ENCODE data around the gene PPP1R12A. TPM values are rescaled to one million over a fixed set of nuclear protein-coding genes. Genes with fewer than 3 reads are reported as not detected.
"Not testable (repeated sequence)": the region's sequence is repeated elsewhere in the genome, so short reads cannot be mapped to it uniquely, and the experiment has no call there.

The PPP1R12A gene
- total RNA-seq, 4 donors from 2014 or later = 387 to 683 (median 563) TPM

DNA sequence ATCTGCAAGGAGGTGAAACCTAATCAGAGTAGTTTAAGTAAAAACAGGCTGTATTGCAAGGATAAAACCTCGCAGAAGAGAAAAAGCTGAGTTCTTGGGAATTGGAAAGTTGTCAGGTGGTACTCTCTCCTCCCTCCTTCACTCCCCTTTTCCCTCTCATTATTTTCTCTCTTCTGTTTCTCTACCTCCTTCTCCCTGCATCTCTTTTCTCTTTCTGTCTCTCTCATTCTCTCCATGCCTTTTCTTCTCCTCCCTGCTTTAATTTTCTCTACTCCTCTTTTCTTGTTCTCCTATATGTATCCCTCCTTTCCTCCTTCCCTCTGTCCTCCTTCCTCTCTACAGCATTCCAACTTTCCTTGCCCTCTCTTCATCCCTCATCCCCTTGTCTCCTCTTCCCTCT is 14.2 kb upstream of the PPP1R12A start:
- 80 to 91% methylated on average over 1 of the region's 1 CpG for WGBS, 2 donors (ENCODE audit: low coverage in 1 of 2)
- H3K27ac ChIP-seq = no peak overlapping the region
- no peaks in the 10 kb centered on the region for H3K36me3 ChIP-seq
- no peak overlapping the region for H3K4me3 ChIP-seq
- ATAC-seq = no peak
- H3K27me3 ChIP-seq = no peaks in the 10 kb centered on the region
- H3K4me1 ChIP-seq = no peaks in the 10 kb centered on the region
- H3K9me3 ChIP-seq = no peaks in the 10 kb centered on the region
- no peak for TF ChIP-seq POLR2AphosphoS5 (IDR thresholded peaks at IDR 0.05)
- TF ChIP-seq CTCF (IDR thresholded peaks at IDR 0.05) = no peak
- TF ChIP-seq POLR2A (IDR thresholded peaks at IDR 0.05) = no peak
- no peak for TF ChIP-seq EP300 (IDR thresholded peaks at IDR 0.05)

DNA sequence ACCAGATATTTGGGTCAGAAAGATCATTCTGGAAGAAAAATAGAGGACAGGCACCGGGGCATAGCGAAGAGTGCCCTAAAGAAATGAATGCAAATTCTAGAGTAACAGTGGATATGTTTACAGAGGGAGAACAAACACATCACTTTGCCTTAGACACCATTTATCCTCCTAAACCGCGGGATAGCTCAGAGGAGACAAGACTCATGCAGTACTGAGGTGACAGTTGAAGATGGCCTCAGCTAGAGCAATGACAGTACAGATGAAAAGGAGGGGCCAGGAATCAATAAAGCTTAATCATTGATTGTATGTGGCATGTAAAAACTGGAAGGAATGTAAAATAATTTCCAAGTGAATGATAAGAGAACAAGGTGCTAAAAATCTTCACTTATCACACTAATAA is 10.5 kb upstream of the PPP1R12A start:
- TF ChIP-seq CTCF (IDR thresholded peaks at IDR 0.05) (no peak), EP300 (IDR thresholded peaks at IDR 0.05) (no peak), POLR2A (IDR thresholded peaks at IDR 0.05) (no peak), POLR2AphosphoS5 (IDR thresholded peaks at IDR 0.05) (no peak)
- ATAC-seq = no peak
- Histone ChIP-seq H3K4me3 (no peak overlapping the region), H3K27ac (no peak overlapping the region), H3K9me3 (no peaks in the 10 kb centered on the region), H3K4me1 (no peaks in the 10 kb centered on the region), H3K27me3 (no peaks in the 10 kb centered on the region), H3K36me3 (no peaks in the 10 kb centered on the region)
- WGBS, 2 donors (ENCODE audit: low coverage in 1 of 2) = 38 to 66% methylated on average over 2 to 4 of the region's 4 CpGs

DNA sequence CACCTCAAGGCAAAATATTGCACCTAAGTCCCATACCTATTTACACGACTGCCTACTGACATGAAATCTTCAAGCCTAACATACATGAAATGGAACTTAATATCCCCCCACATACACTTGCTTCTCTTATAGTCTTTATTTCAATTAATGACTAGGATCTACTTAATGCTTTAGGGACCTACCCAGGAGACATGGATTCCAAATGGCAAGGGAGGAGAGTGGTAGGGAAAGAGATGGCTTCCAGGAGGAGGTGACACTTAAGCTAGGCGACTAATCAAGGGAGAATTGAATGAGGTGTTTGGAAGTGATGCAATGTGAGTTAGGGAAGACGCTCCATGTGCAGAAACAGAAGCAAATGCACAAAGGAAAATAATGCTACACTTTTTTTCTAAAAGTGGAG is 9.7 kb upstream of the PPP1R12A start:
- H3K27ac ChIP-seq = no peak overlapping the region
- 84 to 96% methylated on average over 3 of the region's 3 CpGs for WGBS, 2 donors (ENCODE audit: low coverage in 1 of 2)

DNA sequence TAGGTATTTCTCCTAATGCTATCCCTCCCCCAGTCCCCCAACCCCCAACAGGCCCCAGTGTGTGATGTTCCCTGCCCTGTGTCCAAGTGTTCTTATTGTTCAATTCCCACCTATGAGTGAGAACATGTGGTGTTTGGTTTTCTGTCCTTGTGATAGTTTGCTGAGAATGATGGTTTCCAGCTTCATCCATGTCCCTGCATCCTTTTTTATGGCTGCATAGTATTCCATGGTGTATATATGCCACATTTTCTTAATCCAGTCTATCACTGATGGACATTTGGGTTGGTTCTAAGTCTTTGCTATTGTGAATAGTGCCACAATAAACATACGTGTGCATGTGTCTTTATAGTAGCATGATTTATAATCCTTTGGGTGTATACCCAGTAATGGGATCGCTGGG is 7.9 kb upstream of the PPP1R12A start:
- ATAC-seq, H3K36me3 ChIP-seq, H3K27ac ChIP-seq, H3K27me3 ChIP-seq, H3K4me1 ChIP-seq, H3K4me3 ChIP-seq, H3K9me3 ChIP-seq: not testable (repeated sequence)
- 88 to 100% methylated on average over 1 to 2 of the region's 2 CpGs for WGBS, 2 donors (ENCODE audit: low coverage in 1 of 2)

More for the DNA sequence above, 9.7 kb upstream of the PPP1R12A start:
- Histone ChIP-seq H3K4me1 (no peaks in the 10 kb centered on the region), H3K27me3 (no peaks in the 10 kb centered on the region), H3K4me3 (no peak overlapping the region), H3K36me3 (no peaks in the 10 kb centered on the region), H3K9me3 (no peaks in the 10 kb centered on the region)
- TF ChIP-seq POLR2AphosphoS5 (IDR thresholded peaks at IDR 0.05) = no peak
- TF ChIP-seq EP300 (IDR thresholded peaks at IDR 0.05) = no peak
- no peak for TF ChIP-seq POLR2A (IDR thresholded peaks at IDR 0.05)
- TF ChIP-seq CTCF (IDR thresholded peaks at IDR 0.05) = no peak
- ATAC-seq = no peak

- peaks cover 0 to 19% (median 0%) of the 10 kb centered on the region in 3 donors for H3K4me1 ChIP-seq
- H3K36me3 ChIP-seq = no peaks in the 10 kb centered on the region
- no peak for TF ChIP-seq POLR2A (IDR thresholded peaks at IDR 0.05)
- TF ChIP-seq EP300 (IDR thresholded peaks at IDR 0.05) = no peak
- no peak for TF ChIP-seq POLR2AphosphoS5 (IDR thresholded peaks at IDR 0.05)
- no peak for TF ChIP-seq CTCF (IDR thresholded peaks at IDR 0.05)
- no peak overlapping the region for H3K4me3 ChIP-seq
- no peak overlapping the region for H3K27ac ChIP-seq
- no peak for ATAC-seq
- H3K27me3 ChIP-seq = no peaks in the 10 kb centered on the region
- no peaks in the 10 kb centered on the region for H3K9me3 ChIP-seq
- 73 to 83% methylated on average over 1 of the region's 1 CpG for WGBS, 2 donors (ENCODE audit: low coverage in 1 of 2)
Observed at GRCh38 chr12:79939728-79940310, 4.9 kb upstream of the PPP1R12A start.
